ELR (cell line): Measurements from ENCODE around the gene PRB2.
A peak's percentile ranks its signal among the peaks of the same experiment; 100 is the strongest.
"Not testable (repeated sequence)": the region's sequence is repeated elsewhere in the genome, so short reads cannot be mapped to it uniquely, and the experiment has no call there.

Experiments
- DNase-seq: peaks from one replicate; pipeline ENCODE4 v3.0.0-alpha.2; 2015; ENCODE audit warnings: low read depth

The PRB2 gene

GRCh38 chr12:11395467-11395866 lies at the start of gene PRB2:
Gene PRB2 (minus strand): TSS chr12:11395567. CDS start chr12:11395529, 38 bp downstream.
- not testable (repeated sequence) for DNase-seq

DNA sequence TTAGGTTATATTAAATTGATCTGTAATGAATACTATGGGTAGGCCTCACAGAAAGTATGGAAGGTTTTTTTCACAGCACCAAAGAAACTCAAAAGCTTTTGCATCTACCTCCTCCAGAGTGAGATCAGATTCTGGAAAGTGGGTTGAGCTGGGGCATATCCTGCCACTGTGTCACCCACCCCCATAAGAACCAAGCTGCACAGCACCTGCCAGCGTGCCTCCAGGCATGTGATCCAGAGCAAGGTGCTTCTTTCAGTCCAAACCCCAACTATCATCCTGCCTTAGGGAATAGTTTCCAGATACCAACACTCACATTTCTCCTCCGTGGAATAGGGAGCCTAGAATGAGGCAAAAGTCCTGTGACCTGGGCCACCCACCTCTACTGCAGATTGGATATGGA lies 42.6 kb upstream of the PRB2 start:
- DNase-seq, result no peak

GRCh38 chr12:11433664-11434063 lies 38.3 kb upstream of the PRB2 start:
- DNase-seq, result no peak

DNA sequence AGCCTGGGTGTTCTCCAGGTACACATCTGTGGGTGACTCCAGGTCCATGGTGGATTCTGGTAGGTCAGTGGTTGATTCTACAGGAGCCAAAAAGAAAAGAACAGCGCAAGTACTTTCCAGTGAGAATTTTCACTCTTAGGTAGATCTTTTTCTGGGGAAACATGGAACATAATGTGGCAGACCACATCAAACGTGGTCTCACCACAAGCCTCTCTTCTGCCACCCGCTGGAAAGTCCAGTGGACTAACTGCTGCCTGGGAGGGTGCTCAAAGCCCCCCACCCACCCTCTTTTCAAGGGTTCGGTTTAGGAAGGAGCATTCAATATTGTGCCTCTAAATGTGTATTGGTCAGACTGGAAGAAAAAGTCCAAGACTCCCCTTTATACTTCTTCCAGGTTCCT lies 36.1 kb upstream of the PRB2 start:
- DNase-seq, result no peak

DNA sequence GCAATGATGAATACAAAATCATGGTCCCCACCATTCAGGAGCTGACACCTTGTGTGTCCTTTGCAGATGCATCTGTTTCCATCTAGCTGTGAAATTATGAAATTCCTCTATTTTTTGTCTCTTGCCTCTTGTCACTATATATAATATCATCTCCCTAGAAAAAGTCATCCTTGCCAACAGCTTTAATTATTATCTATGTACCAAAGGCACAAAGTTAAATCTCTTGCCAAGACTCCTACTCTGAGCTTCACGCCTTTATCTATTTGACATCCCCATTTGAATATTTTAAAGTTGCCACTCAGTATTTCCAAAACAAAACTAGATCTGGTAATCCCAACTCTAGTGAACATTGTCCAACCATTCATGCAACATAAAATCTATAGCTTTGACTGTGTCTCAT lies 32.0 kb upstream of the PRB2 start:
- no peak for DNase-seq

GRCh38 chr12:11412731-11413130 lies 17.4 kb upstream of the PRB2 start:
- no peak for DNase-seq

DNA sequence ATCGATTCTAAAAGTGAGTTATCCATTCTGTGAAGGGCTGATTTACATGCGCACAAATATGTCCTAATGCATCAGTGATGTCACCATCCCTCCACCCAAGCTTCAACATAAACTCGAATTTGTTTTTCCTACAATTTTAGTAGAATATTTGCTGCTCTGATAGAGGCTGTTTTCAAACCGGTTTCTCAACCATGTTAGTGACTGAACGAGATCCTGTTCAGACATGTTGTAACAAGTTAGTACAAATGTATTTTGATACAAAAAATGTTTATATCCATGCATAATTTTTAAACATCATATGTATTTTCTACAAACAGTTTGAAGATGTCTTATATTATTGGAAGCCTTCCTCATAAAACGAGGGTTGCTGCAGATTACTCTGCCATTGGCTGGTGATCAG lies 12.7 kb upstream of the PRB2 start:
- no peak for DNase-seq

DNA sequence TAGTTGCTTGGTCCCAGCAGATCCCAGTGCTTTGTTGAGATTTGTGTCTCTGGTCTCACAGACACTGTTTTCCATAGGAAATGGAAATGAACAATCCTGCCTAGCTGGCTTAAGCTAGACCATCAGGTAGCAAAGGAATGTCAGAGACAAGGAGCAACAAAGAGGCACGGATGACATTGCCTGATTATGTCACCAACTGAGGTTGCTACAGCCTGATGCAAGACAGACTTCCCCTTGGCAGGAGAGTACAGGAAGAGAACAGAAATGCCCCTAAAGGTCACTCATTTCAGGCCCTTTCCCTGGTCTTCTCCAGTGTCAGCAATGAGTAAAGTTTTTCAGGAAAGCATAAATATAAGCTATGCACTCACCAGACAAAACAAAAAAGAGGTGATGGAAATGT lies 2.0 kb upstream of the PRB2 start:
- DNase-seq, result no peak

DNA sequence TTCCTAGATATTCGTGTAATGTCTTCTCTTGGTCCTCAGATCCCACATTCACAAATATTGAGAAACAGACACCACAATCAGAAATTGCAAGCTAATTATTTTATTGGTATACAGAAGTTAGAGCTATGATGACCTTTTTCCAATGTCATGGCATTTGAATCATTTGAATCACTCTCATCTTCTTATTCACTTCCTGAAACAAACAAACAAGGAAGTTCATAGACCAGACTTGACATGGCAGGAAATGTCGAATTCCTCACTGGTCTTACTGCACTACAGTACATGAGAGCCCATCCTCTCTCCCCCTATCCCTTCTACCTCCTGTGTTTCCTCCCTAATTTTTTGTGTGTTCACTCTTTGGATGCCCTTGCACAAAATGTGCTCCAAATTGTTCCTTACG lies 3.9 kb downstream of the PRB2 start:
- peak; percentile 45 for DNase-seq

DNA sequence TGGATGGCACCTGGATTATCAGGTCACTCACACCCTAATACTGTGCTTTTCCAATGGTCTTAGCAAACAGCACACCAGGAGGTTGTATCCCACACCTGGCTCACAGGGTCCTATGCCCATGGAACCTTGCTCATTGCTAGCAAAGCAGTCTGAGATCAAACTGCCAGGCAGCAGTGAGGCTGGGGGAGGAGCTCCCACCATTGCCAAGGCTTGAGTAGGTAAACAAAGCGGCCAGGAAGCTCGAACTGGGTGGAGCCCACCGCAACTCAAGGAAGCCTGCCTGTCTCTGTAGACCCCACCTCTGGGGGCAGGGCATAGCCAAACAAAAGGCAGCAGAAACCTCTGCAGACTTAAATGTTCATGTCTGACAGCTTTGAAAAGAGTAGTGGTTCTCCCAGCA lies 17.9 kb downstream of the PRB2 start:
- not testable (repeated sequence) for DNase-seq

DNA sequence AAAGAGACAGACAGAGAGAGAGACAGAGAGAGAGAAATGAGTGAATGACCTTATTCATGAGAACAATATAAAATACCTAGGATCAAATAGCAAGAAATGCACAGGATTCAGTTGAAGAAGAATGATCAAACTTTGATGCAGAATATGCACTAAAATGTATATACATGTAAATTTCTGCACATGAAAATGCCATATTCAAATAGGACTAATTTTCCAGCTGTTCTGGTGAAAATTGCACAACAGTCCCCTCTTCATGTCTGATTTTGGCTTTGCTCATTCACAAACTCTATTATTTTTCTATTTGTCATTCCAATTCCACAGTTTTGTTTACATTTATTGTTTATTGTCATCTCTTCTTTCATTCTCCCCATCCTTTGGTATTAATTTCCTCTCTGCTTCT lies 34.2 kb downstream of the PRB2 start:
- DNase-seq, result no peak

- DNase-seq, result peak; percentile 91
Measured at GRCh38 chr12:11360205-11360883, 35.0 kb downstream of the PRB2 start.

GRCh38 chr12:11351736-11352135 lies 43.6 kb downstream of the PRB2 start:
- DNase-seq, result peak; percentile 31

- no peak for DNase-seq
Measured at GRCh38 chr12:11348439-11348838, 46.9 kb downstream of the PRB2 start.

DNA sequence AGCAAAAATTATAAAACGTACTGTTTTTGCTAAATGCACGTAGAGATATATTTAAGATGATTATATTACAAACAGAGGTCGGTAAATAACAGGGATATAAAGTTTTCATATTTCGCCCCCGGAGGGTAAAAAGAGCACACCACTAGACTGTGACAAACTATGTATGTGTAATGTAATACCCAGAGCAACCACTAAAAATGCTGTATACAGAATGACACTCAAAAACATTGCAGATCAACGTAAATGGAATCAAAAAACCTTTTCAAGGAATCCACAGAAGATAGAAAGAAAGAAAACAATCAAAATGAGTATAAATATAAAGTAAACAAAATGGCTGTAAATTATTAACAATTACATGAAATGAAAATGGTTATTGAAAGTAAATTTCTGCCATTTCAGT lies 47.6 kb downstream of the PRB2 start:
- peak; percentile 40 for DNase-seq

- no peak for DNase-seq
Measured at GRCh38 chr12:11344500-11344899, 50.9 kb downstream of the PRB2 start.
